Stimulated activated CD4-positive, alpha-beta T cell treated with anti-CD3 and anti-CD28 coated beads, Interleukin-1b, Interleukin-23, amount 100 ng/mL, for 24 hours (primary cell): ENCODE results near the gene PARVG.
"Not testable (repeated sequence)": the region's sequence is repeated elsewhere in the genome, so short reads cannot be mapped to it uniquely, and the experiment has no call there.

Experiments used
- DNase-seq, 4 experiments: peaks; one replicate each; pipeline ENCODE4 v3.0.0-alpha.2; 2020; ENCODE audit warnings: low read depth in 4 of 4, low spot score in 1 of 4

Gene PARVG

GRCh38 chr22:44241121-44241520 lies 60.4 kb downstream of the PARVG start:
- DNase-seq, result not testable (repeated sequence)

GRCh38 chr22:44242946-44243724 lies 62.4 kb downstream of the PARVG start:
- DNase-seq, result no peak

- DNase-seq, result no peak
Measured at GRCh38 chr22:44243761-44244160, 63.0 kb downstream of the PARVG start.

- no peak for DNase-seq
Measured at GRCh38 chr22:44244265-44244822, 63.6 kb downstream of the PARVG start.

- no peak for DNase-seq
Measured at GRCh38 chr22:44245438-44245837, 64.7 kb downstream of the PARVG start.

- no peak for DNase-seq
Measured at GRCh38 chr22:44245867-44246266, 65.1 kb downstream of the PARVG start.

- DNase-seq, result no peak
Measured at GRCh38 chr22:44246615-44247326, 66.0 kb downstream of the PARVG start.

- no peak for DNase-seq
Measured at GRCh38 chr22:44247346-44247745, 66.6 kb downstream of the PARVG start.

- no peak for DNase-seq
Measured at GRCh38 chr22:44247923-44248892, 67.5 kb downstream of the PARVG start.

GRCh38 chr22:44248926-44249325 lies 68.2 kb downstream of the PARVG start:
- no peak for DNase-seq

GRCh38 chr22:44249376-44250147 lies 68.8 kb downstream of the PARVG start:
- no peak for DNase-seq

- DNase-seq, result no peak
Measured at GRCh38 chr22:44254811-44255210, 74.1 kb downstream of the PARVG start.

- DNase-seq, result no peak
Measured at GRCh38 chr22:44256085-44256484, 75.4 kb downstream of the PARVG start.

GRCh38 chr22:44256556-44257485 lies 76.1 kb downstream of the PARVG start:
- no peak for DNase-seq
